ENCODE results near the gene RHPN2.
A peak's percentile ranks its signal among the peaks of the same experiment; 100 is the strongest.
"Not testable (repeated sequence)": the region's sequence is repeated elsewhere in the genome, so short reads cannot be mapped to it uniquely, and the experiment has no call there.

The RHPN2 gene

GRCh38 chr19:33064458-33064791 is 263 bp downstream of the RHPN2 start:
- DNase-seq, result peak; percentile 86

GRCh38 chr19:33063753-33064457 is 783 bp downstream of the RHPN2 start:
- peak; percentile 72 for DNase-seq

GRCh38 chr19:33063356-33063752 is 1.3 kb downstream of the RHPN2 start:
- peak; percentile 77 for DNase-seq

GRCh38 chr19:33062902-33063301 is 1.8 kb downstream of the RHPN2 start:
- no peak for DNase-seq

- no peak for DNase-seq
These were observed 4.1 kb downstream of the RHPN2 start for GRCh38 chr19:33060586-33060985.

- DNase-seq, result no peak
These were observed 9.0 kb downstream of the RHPN2 start for GRCh38 chr19:33055718-33056117.

- DNase-seq, result peak; percentile 62
These were observed 10.1 kb downstream of the RHPN2 start for GRCh38 chr19:33054623-33055022.

- DNase-seq, result peak; percentile 63
These were observed 12.2 kb downstream of the RHPN2 start for GRCh38 chr19:33052352-33052972.

- DNase-seq, result no peak
These were observed 14.6 kb downstream of the RHPN2 start for GRCh38 chr19:33050110-33050509.

GRCh38 chr19:33048806-33049676 is 15.6 kb downstream of the RHPN2 start:
- DNase-seq, result no peak

GRCh38 chr19:33047422-33047821 is 17.3 kb downstream of the RHPN2 start:
- no peak for DNase-seq

- not testable (repeated sequence) for DNase-seq
These were observed 22.9 kb downstream of the RHPN2 start for GRCh38 chr19:33041828-33042160.

- DNase-seq, result no peak
These were observed 23.5 kb downstream of the RHPN2 start for GRCh38 chr19:33040994-33041827.

- DNase-seq, result no peak
These were observed 24.9 kb downstream of the RHPN2 start for GRCh38 chr19:33039815-33040214.

- DNase-seq, result no peak
These were observed 25.5 kb downstream of the RHPN2 start for GRCh38 chr19:33039108-33039599.

- DNase-seq, result not testable (repeated sequence)
These were observed 27.3 kb downstream of the RHPN2 start for GRCh38 chr19:33037168-33038025.

GRCh38 chr19:33036370-33037167 is 28.1 kb downstream of the RHPN2 start:
- DNase-seq, result not testable (repeated sequence)

- DNase-seq, result no peak
These were observed 29.2 kb downstream of the RHPN2 start for GRCh38 chr19:33035461-33035860.

- no peak for DNase-seq
These were observed 32.4 kb downstream of the RHPN2 start for GRCh38 chr19:33032218-33032781.

GRCh38 chr19:33029746-33030303 is 34.9 kb downstream of the RHPN2 start:
- DNase-seq, result no peak
